NCI-H1417 (cell line): Measurements from ENCODE around the gene NTRK2.

Source experiments
- DNase-seq, 3 experiments: peaks; one replicate each; lab custom pipeline; 2025; lab: John Stamatoyannopoulos, UW

Gene NTRK2

GRCh38 chr9:84781458-84781857 lies 111.9 kb downstream of the NTRK2 start:
- peak in 2 of 3 experiments; percentile 11 to 33 for DNase-seq

GRCh38 chr9:84781931-84782866 lies 112.7 kb downstream of the NTRK2 start:
- DNase-seq, result no peak

GRCh38 chr9:84785792-84786547 lies 116.4 kb downstream of the NTRK2 start:
- DNase-seq, result no peak

GRCh38 chr9:84788803-84789462 lies 119.4 kb downstream of the NTRK2 start:
- no peak for DNase-seq

GRCh38 chr9:84789463-84789830 lies 119.9 kb downstream of the NTRK2 start:
- no peak for DNase-seq

GRCh38 chr9:84791643-84792042 lies 122.1 kb downstream of the NTRK2 start:
- no peak for DNase-seq

- DNase-seq, result no peak
Measured at GRCh38 chr9:84793251-84793650, 123.7 kb downstream of the NTRK2 start.

- no peak for DNase-seq
Measured at GRCh38 chr9:84794981-84795637, 125.6 kb downstream of the NTRK2 start.

GRCh38 chr9:84796404-84796803 lies 126.9 kb downstream of the NTRK2 start:
- DNase-seq, result no peak

GRCh38 chr9:84799251-84799650 lies 129.7 kb downstream of the NTRK2 start:
- DNase-seq, result no peak

GRCh38 chr9:84804951-84805694 lies 135.6 kb downstream of the NTRK2 start:
- DNase-seq, result no peak

GRCh38 chr9:84807431-84807830 lies 137.9 kb downstream of the NTRK2 start:
- no peak for DNase-seq

- DNase-seq, result no peak
Measured at GRCh38 chr9:84807870-84808390, 138.4 kb downstream of the NTRK2 start.

- DNase-seq, result no peak
Measured at GRCh38 chr9:84808416-84808815, 138.9 kb downstream of the NTRK2 start.

GRCh38 chr9:84811072-84811750 lies 141.7 kb downstream of the NTRK2 start:
- DNase-seq, result peak in 2 of 3 experiments; percentile 53 to 84

- no peak for DNase-seq
Measured at GRCh38 chr9:84811751-84812074, 142.2 kb downstream of the NTRK2 start.

- DNase-seq, result no peak
Measured at GRCh38 chr9:84812355-84812754, 142.8 kb downstream of the NTRK2 start.

- no peak for DNase-seq
Measured at GRCh38 chr9:84812847-84813246, 143.3 kb downstream of the NTRK2 start.

GRCh38 chr9:84815554-84815953 lies 146.0 kb downstream of the NTRK2 start:
- no peak for DNase-seq

GRCh38 chr9:84817038-84817437 lies 147.5 kb downstream of the NTRK2 start:
- DNase-seq, result no peak

GRCh38 chr9:84818791-84819190 lies 149.3 kb downstream of the NTRK2 start:
- DNase-seq, result peak in 2 of 3 experiments; percentile 57 to 85
